HEK293T (cell line): Measurements from ENCODE around the gene FETUB.

ENCODE experiments used
- ARNT ChIP-seq: fragments of 450-650 bp; IDR thresholded peaks from 2 replicates; pipeline ENCODE4 v1.6.1; 2017; ENCODE audit warnings: mild to moderate bottlenecking
- CTBP1 ChIP-seq: fragments of 450-650 bp; IDR thresholded peaks from 2 replicates; pipeline ENCODE4 v1.6.1; 2016; ENCODE audit warnings: borderline replicate concordance
- ELF4 ChIP-seq: fragments of 450-650 bp; IDR thresholded peaks from 2 replicates; pipeline ENCODE4 v1.6.1; 2017; ENCODE audit warnings: antibody characterized with exemption
- FOXA1 ChIP-seq: fragments of 450-650 bp; IDR thresholded peaks from 2 replicates; pipeline ENCODE4 v1.6.1; 2016; ENCODE audit warnings: mild to moderate bottlenecking
- FOXM1 ChIP-seq: fragments of 450-650 bp; IDR thresholded peaks from 2 replicates; pipeline ENCODE4 v1.6.1; 2017; ENCODE audit warnings: mild to moderate bottlenecking, borderline replicate concordance
- HDGF ChIP-seq: fragments of 450-650 bp; IDR thresholded peaks from 2 replicates; pipeline ENCODE4 v1.6.1; 2017; ENCODE audit warnings: antibody characterized with exemption, borderline replicate concordance
- L3MBTL2 ChIP-seq: fragments of 450-650 bp; conservative IDR thresholded peaks from 2 replicates; pipeline ENCODE4 v1.6.1; 2016; ENCODE audit warnings: mild to moderate bottlenecking
- PKNOX1 ChIP-seq: fragments of 450-650 bp; IDR thresholded peaks from 2 replicates; pipeline ENCODE4 v1.6.1; 2016
- SP1 ChIP-seq: fragments of 450-650 bp; IDR thresholded peaks from 2 replicates; pipeline ENCODE4 v1.6.1; 2017
- TARDBP ChIP-seq: fragments of 450-650 bp; IDR thresholded peaks from 2 replicates; pipeline ENCODE4 v1.6.1; 2016

- no peak for TF ChIP-seq L3MBTL2
- no peak for TF ChIP-seq SP1
- no peak for TF ChIP-seq FOXM1
- TF ChIP-seq FOXA1 = no peak
- no peak for TF ChIP-seq ARNT
- TF ChIP-seq PKNOX1 = no peak
- TF ChIP-seq TARDBP = no peak
- TF ChIP-seq ELF4 = no peak
- TF ChIP-seq CTBP1 = no peak
- no peak for TF ChIP-seq HDGF
These were observed 39.3 kb upstream of the FETUB start for GRCh38 chr3:186600896-186601295.
